NB4 (cell line): ENCODE results near the gene MAP3K8.

Experiments used
- DNase-seq: peaks from one replicate; pipeline ENCODE4 v3.0.0; 2010; ENCODE audit warnings: low read depth
- H3K4me3 ChIP-seq: one replicate; pipeline ENCODE4 v1.5.1; 2011; ENCODE audit warnings: mild to moderate bottlenecking, low read depth, low read length, moderate library complexity
- MYC ChIP-seq: IDR thresholded peaks from 2 replicates; pipeline ENCODE4 v1.6.1; 2011; ENCODE audit warnings: low read depth, low read length
- POLR2A ChIP-seq: IDR thresholded peaks from 2 replicates; pipeline ENCODE4 v1.6.1; 2011; ENCODE audit warnings: mild to moderate bottlenecking; ENCODE audit not compliant: insufficient read length; ENCODE audit errors: extremely low read depth
- TF ChIP-seq, protein P1 (sequence below): IDR thresholded peaks from 2 replicates; pipeline ENCODE4 v1.6.1; 2011; ENCODE audit warnings: low read depth, low read length
- TF ChIP-seq, protein P2 (sequence below): IDR thresholded peaks from one replicate; pipeline ENCODE4 v1.5.1; 2012; ENCODE audit warnings: low read depth, low read length

MAP3K8 gene

DNA sequence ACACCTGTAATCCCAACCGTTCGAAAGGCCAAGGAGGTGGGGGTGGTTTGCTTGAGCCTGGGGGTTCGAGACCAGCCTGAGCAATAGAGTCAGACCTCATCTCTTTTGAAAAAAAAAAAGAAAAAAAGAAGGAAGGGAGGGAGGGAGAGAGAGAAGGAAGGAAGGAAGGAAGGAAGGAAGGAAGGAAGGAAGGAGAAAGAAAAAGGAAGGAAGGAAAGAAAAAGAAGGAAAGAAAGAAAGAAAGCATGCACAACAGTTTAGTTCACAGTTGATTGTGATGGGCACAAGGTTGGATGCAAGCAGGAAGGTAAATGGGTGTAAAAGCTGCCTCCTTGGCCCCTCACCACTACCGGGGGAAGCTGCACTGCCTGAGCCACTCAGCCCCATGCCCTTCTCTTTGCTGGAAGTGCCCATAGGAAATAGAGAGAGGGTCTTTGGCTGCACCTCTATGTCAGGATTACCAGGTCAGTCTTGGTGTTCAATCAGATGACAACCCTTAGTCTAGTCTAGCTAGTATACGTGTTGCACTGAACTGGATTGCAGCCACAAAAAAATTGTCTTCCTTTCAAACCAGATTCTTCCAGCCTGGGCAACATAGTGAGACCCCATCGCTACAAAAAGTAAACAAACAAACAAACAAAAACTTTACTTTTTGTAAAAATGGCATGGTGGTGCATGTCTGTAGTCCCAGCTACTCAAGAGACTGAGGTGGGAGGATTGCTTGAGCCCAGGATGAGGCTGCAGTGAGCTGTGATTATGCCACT lies 20.0 kb downstream of the MAP3K8 start:
- H3K4me3 ChIP-seq: no peak overlapping the region
- DNase-seq: no peak
- TF ChIP-seq, protein P1, sequence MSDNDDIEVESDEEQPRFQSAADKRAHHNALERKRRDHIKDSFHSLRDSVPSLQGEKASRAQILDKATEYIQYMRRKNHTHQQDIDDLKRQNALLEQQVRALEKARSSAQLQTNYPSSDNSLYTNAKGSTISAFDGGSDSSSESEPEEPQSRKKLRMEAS: no peak
- TF ChIP-seq POLR2A: no peak
- TF ChIP-seq MYC: no peak
- TF ChIP-seq, protein P2, sequence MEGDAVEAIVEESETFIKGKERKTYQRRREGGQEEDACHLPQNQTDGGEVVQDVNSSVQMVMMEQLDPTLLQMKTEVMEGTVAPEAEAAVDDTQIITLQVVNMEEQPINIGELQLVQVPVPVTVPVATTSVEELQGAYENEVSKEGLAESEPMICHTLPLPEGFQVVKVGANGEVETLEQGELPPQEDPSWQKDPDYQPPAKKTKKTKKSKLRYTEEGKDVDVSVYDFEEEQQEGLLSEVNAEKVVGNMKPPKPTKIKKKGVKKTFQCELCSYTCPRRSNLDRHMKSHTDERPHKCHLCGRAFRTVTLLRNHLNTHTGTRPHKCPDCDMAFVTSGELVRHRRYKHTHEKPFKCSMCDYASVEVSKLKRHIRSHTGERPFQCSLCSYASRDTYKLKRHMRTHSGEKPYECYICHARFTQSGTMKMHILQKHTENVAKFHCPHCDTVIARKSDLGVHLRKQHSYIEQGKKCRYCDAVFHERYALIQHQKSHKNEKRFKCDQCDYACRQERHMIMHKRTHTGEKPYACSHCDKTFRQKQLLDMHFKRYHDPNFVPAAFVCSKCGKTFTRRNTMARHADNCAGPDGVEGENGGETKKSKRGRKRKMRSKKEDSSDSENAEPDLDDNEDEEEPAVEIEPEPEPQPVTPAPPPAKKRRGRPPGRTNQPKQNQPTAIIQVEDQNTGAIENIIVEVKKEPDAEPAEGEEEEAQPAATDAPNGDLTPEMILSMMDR: no peak

DNA sequence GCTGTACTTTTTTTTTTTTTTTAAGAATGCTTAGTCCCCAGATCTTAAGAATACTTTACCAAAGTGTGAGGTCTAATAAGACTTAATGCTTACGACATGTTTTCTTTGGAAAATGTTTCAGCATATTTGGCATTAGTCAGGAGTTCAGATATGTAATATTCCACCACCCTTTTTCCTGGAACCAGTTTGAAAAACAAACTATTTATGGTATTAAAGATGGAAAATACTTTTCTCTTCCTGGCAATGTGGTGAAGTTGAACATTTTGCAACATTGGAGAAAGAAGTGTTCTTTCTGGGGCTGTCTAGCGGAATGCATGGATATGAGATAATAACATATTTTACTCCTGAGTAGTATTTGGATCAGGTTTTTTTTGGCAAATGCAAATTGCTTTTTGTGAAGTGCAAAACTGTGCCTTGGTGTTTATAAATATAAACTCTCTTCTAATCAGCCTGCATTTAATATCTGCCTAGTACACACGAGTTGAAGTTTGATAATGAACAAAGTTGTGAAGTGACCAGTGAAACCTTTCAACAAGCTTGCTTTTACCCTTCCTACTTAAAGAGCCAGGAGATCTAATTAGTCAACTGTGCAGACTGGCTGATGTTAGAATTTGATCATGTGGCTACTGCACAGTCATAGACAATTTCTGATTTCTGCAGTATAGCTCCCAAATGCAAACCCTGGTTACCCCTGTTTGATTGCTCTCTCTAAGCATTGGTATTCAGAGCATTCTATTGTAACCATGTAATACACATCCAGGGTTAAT lies 20.9 kb downstream of the MAP3K8 start:
- no peak for DNase-seq
- H3K4me3 ChIP-seq: no peak overlapping the region

DNA sequence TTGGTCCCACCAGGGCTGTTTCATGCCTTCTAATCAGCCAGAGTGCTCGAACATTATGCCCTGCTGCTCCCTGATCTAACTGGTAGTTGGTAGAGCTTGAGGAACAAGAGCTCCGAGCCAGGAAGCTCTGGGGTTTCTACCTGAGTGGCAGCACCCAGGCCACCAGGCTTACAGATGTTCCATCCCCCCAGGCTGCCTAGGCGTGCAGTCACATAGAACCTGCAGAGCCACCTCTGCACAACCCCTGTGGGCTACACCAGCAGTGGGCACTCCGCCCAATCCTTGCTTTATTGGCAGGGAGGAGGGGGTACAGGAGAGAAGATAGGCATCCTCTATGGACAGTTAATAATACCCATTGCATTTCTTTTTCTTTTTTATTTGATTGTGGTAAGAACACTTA lies 21.8 kb downstream of the MAP3K8 start:
- DNase-seq: no peak
- TF ChIP-seq, protein P2: no peak
- TF ChIP-seq POLR2A: no peak
- TF ChIP-seq, protein P1: no peak
- no peak for TF ChIP-seq MYC

More for the DNA sequence above, 20.9 kb downstream of the MAP3K8 start:
- TF ChIP-seq, protein P2: no peak
- TF ChIP-seq POLR2A: no peak
- TF ChIP-seq, protein P1: no peak
- no peak for TF ChIP-seq MYC

DNA sequence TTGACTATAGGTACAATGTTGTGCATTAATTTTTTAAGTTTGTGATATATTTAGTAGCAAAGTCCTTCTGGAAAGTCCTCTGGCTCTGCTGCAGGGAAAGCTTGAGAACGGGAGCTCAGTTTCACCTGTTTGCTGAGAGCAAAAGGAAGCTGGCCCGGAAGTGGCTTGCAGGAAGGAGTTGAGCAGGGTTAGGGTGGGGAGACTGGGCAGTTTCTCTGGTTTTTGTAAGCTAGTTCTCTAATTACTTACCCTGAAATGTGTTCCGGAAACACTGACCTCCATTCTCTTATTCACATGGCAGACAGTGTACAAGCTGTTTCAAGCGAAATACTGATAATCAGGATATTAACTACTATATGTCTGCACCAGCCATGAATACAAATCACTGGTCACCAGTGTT lies 22.3 kb downstream of the MAP3K8 start:
- peak; percentile 75 for DNase-seq
- TF ChIP-seq, protein P1: peak; percentile 18; the same call in 1 of the 2 replicates
- TF ChIP-seq POLR2A (no peak), MYC (peak; percentile 59; the same call in 1 of the 2 replicates)
- no peak overlapping the region for H3K4me3 ChIP-seq

More for the DNA sequence above, 21.8 kb downstream of the MAP3K8 start:
- no peak overlapping the region for H3K4me3 ChIP-seq

DNA sequence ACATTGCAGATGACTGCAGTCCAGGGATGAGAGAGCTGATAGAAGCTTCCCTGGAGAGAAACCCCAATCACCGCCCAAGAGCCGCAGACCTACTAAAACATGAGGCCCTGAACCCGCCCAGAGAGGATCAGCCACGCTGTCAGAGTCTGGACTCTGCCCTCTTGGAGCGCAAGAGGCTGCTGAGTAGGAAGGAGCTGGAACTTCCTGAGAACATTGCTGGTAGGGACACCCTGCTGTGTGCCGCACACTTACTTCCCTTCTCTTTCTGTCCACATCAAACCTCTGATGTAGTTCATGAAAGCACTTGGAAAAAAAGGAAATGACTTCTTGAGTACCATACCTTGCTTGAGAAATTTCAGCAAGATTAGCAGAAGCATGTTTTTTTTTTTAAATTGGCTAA lies 25.3 kb downstream of the MAP3K8 start:
- peak; percentile 91 for DNase-seq
- TF ChIP-seq MYC (peak; percentile 17; the same call in 1 of the 2 replicates), POLR2A (no peak)
- TF ChIP-seq, protein P2: no peak
- TF ChIP-seq, protein P1: peak; percentile 64
- no peak overlapping the region for H3K4me3 ChIP-seq

DNA sequence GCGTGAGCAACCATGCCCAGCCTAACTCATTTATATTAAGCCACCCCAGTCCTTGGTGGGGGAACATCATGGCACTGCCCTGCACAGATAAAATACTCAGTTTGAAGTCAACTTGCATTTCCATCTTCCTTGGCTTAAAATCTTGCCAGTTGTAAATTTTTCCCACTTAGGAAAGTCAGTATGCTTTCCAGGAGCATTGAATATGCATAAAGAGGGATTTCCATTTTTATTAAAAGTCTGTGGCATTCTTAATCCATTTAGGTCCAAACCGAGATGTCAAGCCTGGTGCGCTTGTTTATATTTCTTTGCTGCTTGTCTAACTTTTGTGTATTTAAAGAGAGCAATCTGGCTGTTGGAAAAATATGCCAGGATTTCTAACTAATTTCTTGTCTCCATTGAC lies 26.1 kb downstream of the MAP3K8 start:
- TF ChIP-seq, protein P2: no peak
- TF ChIP-seq POLR2A: no peak
- TF ChIP-seq, protein P1: no peak
- no peak for TF ChIP-seq MYC
- H3K4me3 ChIP-seq: no peak overlapping the region
- no peak for DNase-seq
